H1 (cell line): ENCODE data around the gene SS18L1.

Experiments used
- BCL11A ChIP-seq, 2 experiments: IDR thresholded peaks; one replicate each; pipeline ENCODE4 v1.6.1; 2011; ENCODE audit warnings: low read depth in 2 of 2, low read length in 2 of 2, mild to moderate bottlenecking in 2 of 2
- CBX5 ChIP-seq: fragments of 300-800, 300-1000 bp; sonication (generic); IDR thresholded peaks from 2 replicates; pipeline ENCODE4 v1.7.1; 2016; ENCODE audit warnings: antibody characterized with exemption, low read length, low read depth
- CTBP2 ChIP-seq: IDR thresholded peaks from 2 replicates; pipeline ENCODE4 v1.7.0; 2011; ENCODE audit warnings: borderline replicate concordance, mild to moderate bottlenecking, moderate library complexity, mixed read lengths, low read length; ENCODE audit not compliant: insufficient read depth, insufficient read length
- CTCF ChIP-seq, 3 experiments: IDR thresholded peaks; 1 replicate in 2 of 3; 2 replicates in 1 of 3; pipeline versions ENCODE4 v1.5.1 to v1.6.1; 2011; ENCODE audit warnings: low read length in 3 of 3, mild to moderate bottlenecking in 3 of 3, inconsistent platforms in 2 of 3, low read depth in 1 of 3, moderate library complexity in 1 of 3; ENCODE audit not compliant: insufficient read depth in 1 of 3; ENCODE audit errors: control extremely low read depth in 1 of 3
- EP300 ChIP-seq, 2 experiments: IDR thresholded peaks; 1 replicate in 1 of 2; 2 replicates in 1 of 2; pipeline ENCODE4 v1.6.1; 2011 to 2012; ENCODE audit warnings: low read depth in 2 of 2, low read length in 2 of 2, mild to moderate bottlenecking in 2 of 2, borderline replicate concordance in 1 of 2, inconsistent platforms in 1 of 2, moderate library complexity in 1 of 2
- FOSL1 ChIP-seq: IDR thresholded peaks from 2 replicates; pipeline ENCODE4 v1.6.1; 2011; ENCODE audit warnings: mild to moderate bottlenecking, low read depth, low read length, moderate library complexity; ENCODE audit not compliant: insufficient read depth
- JUN ChIP-seq: IDR thresholded peaks from 2 replicates; pipeline ENCODE4 v1.6.1; 2011; ENCODE audit warnings: low read depth, mild to moderate bottlenecking, improper control_type of control experiment, low read length
- KDM5A ChIP-seq: fragments of 200-600 bp; IDR thresholded peaks from 2 replicates; pipeline ENCODE4 v1.7.1; 2012; ENCODE audit warnings: mild to moderate bottlenecking, low read length, inconsistent platforms, mixed read lengths
- POLR2A ChIP-seq, 2 experiments: IDR thresholded peaks; 1 replicate in 1 of 2; 2 replicates in 1 of 2; pipeline ENCODE4 v1.6.1; 2011; ENCODE audit warnings: low read depth in 2 of 2, low read length in 2 of 2, mild to moderate bottlenecking in 2 of 2; ENCODE audit errors: control extremely low read depth in 1 of 2
- RBBP5 ChIP-seq: IDR thresholded peaks from 2 replicates; pipeline ENCODE4 v1.7.1; 2012; ENCODE audit warnings: low read depth, mild to moderate bottlenecking, inconsistent platforms, low read length, moderate library complexity, borderline replicate concordance
- TAF1 ChIP-seq: IDR thresholded peaks from 2 replicates; pipeline ENCODE4 v1.6.1; 2011; ENCODE audit warnings: mild to moderate bottlenecking, low read depth, low read length
- TBP ChIP-seq: IDR thresholded peaks from 2 replicates; pipeline ENCODE4 v1.6.1; 2011; ENCODE audit warnings: low read depth, low read length, improper control_type of control experiment

- TF ChIP-seq KDM5A, result no peak
- TF ChIP-seq EP300 (IDR thresholded peaks at IDR 0.05; ENCODE audit: borderline replicate concordance in 1 of 2, low read depth in 2 of 2, low read length in 2 of 2), result no peak
- peak; percentile 80 to 82 (median 81) for TF ChIP-seq CTCF (IDR thresholded peaks at IDR 0.05; ENCODE audit: control extremely low read depth in 1 of 3, insufficient read depth in 1 of 3, low read depth in 1 of 3, low read length in 3 of 3)
- TF ChIP-seq POLR2A (IDR thresholded peaks at IDR 0.05; ENCODE audit: control extremely low read depth in 1 of 2, low read depth in 2 of 2, low read length in 2 of 2), result no peak
- TF ChIP-seq TBP, result no peak
- TF ChIP-seq CTBP2, result no peak
- TF ChIP-seq FOSL1, result no peak
- TF ChIP-seq RBBP5, result no peak
- TF ChIP-seq TAF1, result no peak
- TF ChIP-seq CBX5, result no peak
- no peak for TF ChIP-seq BCL11A (IDR thresholded peaks at IDR 0.05; ENCODE audit: low read depth in 2 of 2, low read length in 2 of 2)
- no peak for TF ChIP-seq JUN
These were observed 13.2 kb downstream of the SS18L1 start for GRCh38 chr20:62156592-62157386.
